Gastrocnemius medialis (tissue), 4 donors: ENCODE results near the gene ROR2.

Source experiments
- POLR2A ChIP-seq, 2 donors: fragments of 450-650 bp; IDR thresholded peaks; one replicate each; pipeline ENCODE4 v1.6.1; 2017; ENCODE audit warnings: antibody characterized with exemption in 2 of 2, mild to moderate bottlenecking in 2 of 2, moderate library complexity in 2 of 2
- TF ChIP-seq, protein P1 (sequence below), 5 experiments: fragments of 450-650 bp in 3 of 5; fragments of 200-600 bp in 2 of 5; sonication (generic) in 2 of 5; IDR thresholded peaks in 4 of 5; conservative IDR thresholded peaks in 1 of 5; 1 replicate in 4 of 5; 2 replicates in 1 of 5; pipeline ENCODE4 v1.5.1; 2016 to 2019; ENCODE audit warnings: antibody characterized with exemption in 5 of 5, mild to moderate bottlenecking in 3 of 5, moderate library complexity in 3 of 5

DNA sequence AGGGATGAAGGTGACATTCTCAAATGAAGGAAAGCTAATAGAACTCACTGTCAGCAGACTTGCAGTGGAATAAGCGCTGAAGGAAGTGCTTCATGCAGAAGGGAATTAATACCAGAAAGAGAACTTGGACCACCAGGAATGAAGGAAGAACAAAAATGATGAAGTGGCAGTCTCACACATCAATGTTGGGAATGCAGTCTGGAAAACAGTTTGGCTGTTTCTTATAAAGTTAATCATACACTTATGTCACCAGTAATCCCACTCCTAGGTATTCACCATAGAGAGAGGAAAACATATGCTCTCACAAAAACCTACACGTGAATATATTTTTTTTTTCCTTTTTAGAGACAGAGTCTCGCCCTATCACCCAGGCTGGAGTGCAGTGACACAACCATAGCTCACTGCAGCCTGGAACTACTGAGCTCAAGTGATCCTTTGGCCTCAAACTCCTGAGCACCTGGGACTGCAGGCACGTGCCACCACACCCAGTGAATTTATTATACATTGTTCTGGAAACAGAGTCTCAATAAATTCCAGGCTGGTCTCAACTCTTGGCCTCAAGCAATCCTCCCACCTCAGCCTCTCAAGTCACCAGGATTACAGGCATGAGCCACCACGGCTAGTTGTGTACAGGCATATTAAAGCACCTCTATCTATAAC lies 81.2 kb downstream of the ROR2 start:
- TF ChIP-seq, protein P1, sequence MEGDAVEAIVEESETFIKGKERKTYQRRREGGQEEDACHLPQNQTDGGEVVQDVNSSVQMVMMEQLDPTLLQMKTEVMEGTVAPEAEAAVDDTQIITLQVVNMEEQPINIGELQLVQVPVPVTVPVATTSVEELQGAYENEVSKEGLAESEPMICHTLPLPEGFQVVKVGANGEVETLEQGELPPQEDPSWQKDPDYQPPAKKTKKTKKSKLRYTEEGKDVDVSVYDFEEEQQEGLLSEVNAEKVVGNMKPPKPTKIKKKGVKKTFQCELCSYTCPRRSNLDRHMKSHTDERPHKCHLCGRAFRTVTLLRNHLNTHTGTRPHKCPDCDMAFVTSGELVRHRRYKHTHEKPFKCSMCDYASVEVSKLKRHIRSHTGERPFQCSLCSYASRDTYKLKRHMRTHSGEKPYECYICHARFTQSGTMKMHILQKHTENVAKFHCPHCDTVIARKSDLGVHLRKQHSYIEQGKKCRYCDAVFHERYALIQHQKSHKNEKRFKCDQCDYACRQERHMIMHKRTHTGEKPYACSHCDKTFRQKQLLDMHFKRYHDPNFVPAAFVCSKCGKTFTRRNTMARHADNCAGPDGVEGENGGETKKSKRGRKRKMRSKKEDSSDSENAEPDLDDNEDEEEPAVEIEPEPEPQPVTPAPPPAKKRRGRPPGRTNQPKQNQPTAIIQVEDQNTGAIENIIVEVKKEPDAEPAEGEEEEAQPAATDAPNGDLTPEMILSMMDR (IDR thresholded peaks at IDR 0.05 in 4 of 5, conservative IDR thresholded peaks at IDR 0.05 in 1 of 5), result no peak
- TF ChIP-seq POLR2A (IDR thresholded peaks at IDR 0.05), result no peak
